H9 (cell line): ENCODE results near the gene TRIM59. TPM values are rescaled to one million over a fixed set of nuclear protein-coding genes. Genes with fewer than 3 reads are reported as not detected.

Source experiments
- DNase-seq: peaks from one replicate; pipeline ENCODE4 v3.0.0-alpha.2; 2017
- H2AFZ ChIP-seq: one replicate; pipeline ENCODE4 v1.6.1; 2013; ENCODE audit warnings: mild to moderate bottlenecking, low read length, control low read depth, moderate library complexity
- H2AK5ac ChIP-seq: 2 replicates; pipeline ENCODE4 v1.6.1; 2013; ENCODE audit warnings: low read length, control low read depth, mixed read lengths; ENCODE audit not compliant: insufficient read length
- H2BK120ac ChIP-seq: one replicate; pipeline ENCODE4 v1.6.1; 2013; ENCODE audit warnings: low read depth, mild to moderate bottlenecking, low read length, control low read depth, inconsistent platforms; ENCODE audit not compliant: poor library complexity, severe bottlenecking
- H2BK12ac ChIP-seq: 2 replicates; pipeline ENCODE4 v1.6.1; 2013; ENCODE audit warnings: low read length, control low read depth, mixed read lengths, low read depth; ENCODE audit not compliant: insufficient read length
- H2BK15ac ChIP-seq: 2 replicates; pipeline ENCODE4 v1.6.1; 2013; ENCODE audit warnings: low read depth, low read length, control low read depth
- H2BK20ac ChIP-seq: one replicate; pipeline ENCODE4 v1.6.1; 2013; ENCODE audit warnings: low read depth, mild to moderate bottlenecking, low read length, control low read depth, inconsistent platforms; ENCODE audit not compliant: poor library complexity, severe bottlenecking
- H2BK5ac ChIP-seq: 2 replicates; pipeline ENCODE4 v1.6.1; 2013; ENCODE audit warnings: low read length, control low read depth, mixed read lengths; ENCODE audit not compliant: insufficient read length
- H3K14ac ChIP-seq: 2 replicates; pipeline ENCODE4 v1.6.1; 2013; ENCODE audit warnings: low read length, control low read depth; ENCODE audit not compliant: insufficient read depth
- H3K18ac ChIP-seq: 2 replicates; pipeline ENCODE4 v1.6.1; 2013; ENCODE audit warnings: low read depth, mild to moderate bottlenecking, mixed read lengths, low read length, control low read depth; ENCODE audit not compliant: insufficient read length
- H3K23ac ChIP-seq: 2 replicates; pipeline ENCODE4 v1.6.1; 2013; ENCODE audit warnings: low read length, control low read depth, mixed read lengths, low read depth; ENCODE audit not compliant: insufficient read length
- H3K23me2 ChIP-seq: 2 replicates; pipeline ENCODE4 v1.6.1; 2013; ENCODE audit warnings: low read depth, mild to moderate bottlenecking, mixed read lengths, low read length, control low read depth; ENCODE audit not compliant: insufficient read length, poor library complexity, severe bottlenecking
- H3K27ac ChIP-seq: 2 replicates; pipeline ENCODE4 v1.5.1; 2013; ENCODE audit warnings: low read length, control low read depth, mixed read lengths, low read depth; ENCODE audit not compliant: insufficient read length
- H3K27me3 ChIP-seq: 2 replicates; pipeline ENCODE4 v1.6.1; 2013; ENCODE audit warnings: low read length, control low read depth, inconsistent platforms; ENCODE audit not compliant: insufficient read depth
- H3K4ac ChIP-seq: 2 replicates; pipeline ENCODE4 v1.6.1; 2013; ENCODE audit warnings: low read depth, mild to moderate bottlenecking, control low read depth, inconsistent platforms, low read length, moderate library complexity
- H3K4me1 ChIP-seq: 2 replicates; pipeline ENCODE4 v1.6.1; 2013; ENCODE audit warnings: low read length, control low read depth, inconsistent platforms; ENCODE audit not compliant: insufficient read depth
- H3K4me2 ChIP-seq: 2 replicates; pipeline ENCODE4 v1.6.1; 2013; ENCODE audit warnings: low read length, control low read depth, mixed read lengths; ENCODE audit not compliant: insufficient read length, insufficient read depth
- H3K56ac ChIP-seq: 2 replicates; pipeline ENCODE4 v1.6.1; 2013; ENCODE audit warnings: low read depth, mild to moderate bottlenecking, mixed read lengths, low read length, control low read depth; ENCODE audit not compliant: insufficient read length
- H3K79me1 ChIP-seq: 2 replicates; pipeline ENCODE4 v1.6.1; 2013; ENCODE audit warnings: low read depth, mild to moderate bottlenecking, moderate library complexity, low read length, control low read depth, inconsistent platforms; ENCODE audit not compliant: insufficient read depth, poor library complexity, severe bottlenecking
- H3K79me2 ChIP-seq: 2 replicates; pipeline ENCODE4 v1.6.1; 2013; ENCODE audit warnings: low read length, control low read depth, inconsistent platforms; ENCODE audit not compliant: insufficient read depth
- H3K9ac ChIP-seq: 2 replicates; pipeline ENCODE4 v1.6.1; 2013; ENCODE audit warnings: low read length, control low read depth, mixed read lengths; ENCODE audit not compliant: insufficient read length; ENCODE audit errors: extremely low read depth
- H3K9me3 ChIP-seq: one replicate; pipeline ENCODE4 v1.6.1; 2013; ENCODE audit warnings: low read depth, low read length, inconsistent platforms; ENCODE audit not compliant: control insufficient read depth
- H3T11ph ChIP-seq: one replicate; pipeline ENCODE4 v1.6.1; 2013; ENCODE audit warnings: mild to moderate bottlenecking, low read length, control low read depth, inconsistent platforms
- H4K20me1 ChIP-seq: one replicate; pipeline ENCODE4 v1.6.1; 2013; ENCODE audit not compliant: control insufficient read depth, insufficient read length, insufficient read depth
- H4K5ac ChIP-seq: 2 replicates; pipeline ENCODE4 v1.6.1; 2013; ENCODE audit warnings: low read depth, mild to moderate bottlenecking, mixed read lengths, low read length, control low read depth; ENCODE audit not compliant: insufficient read length
- H4K8ac ChIP-seq: replicated peaks from 2 replicates; pipeline ENCODE4 v1.6.1; 2013; ENCODE audit warnings: low read length, control low read depth, mixed read lengths, low read depth; ENCODE audit not compliant: insufficient read length
- H4K91ac ChIP-seq: 2 replicates; pipeline ENCODE4 v1.6.1; 2013; ENCODE audit warnings: low read depth, mild to moderate bottlenecking, moderate library complexity, mixed read lengths, low read length, control low read depth; ENCODE audit not compliant: insufficient read length
- H3K27ac Mint-ChIP-seq, 3 experiments: 2 replicates in 2 of 3; 3 replicates in 1 of 3; pipeline ENCODE4 v1.8.0; 2020 to 2021; ENCODE audit warnings: mixed read lengths in 3 of 3, mild to moderate bottlenecking in 1 of 3, moderate library complexity in 1 of 3
- H3K27me3 Mint-ChIP-seq: 2 replicates; pipeline ENCODE4 v1.8.0; 2021; ENCODE audit warnings: low read depth, mild to moderate bottlenecking, moderate library complexity, mixed read lengths
- H3K36me3 Mint-ChIP-seq, 3 experiments: 2 replicates in 2 of 3; 3 replicates in 1 of 3; pipeline ENCODE4 v1.8.0; 2020 to 2021; ENCODE audit warnings: low read depth in 3 of 3, mixed read lengths in 3 of 3; ENCODE audit not compliant: insufficient read depth in 1 of 3
- H3K4me1 Mint-ChIP-seq, 2 experiments: 2 replicates each; pipeline ENCODE4 v1.8.0; 2020; ENCODE audit warnings: mixed read lengths in 2 of 2
- H3K4me3 Mint-ChIP-seq, 2 experiments: 2 replicates in 1 of 2; 3 replicates in 1 of 2; pipeline ENCODE4 v1.8.0; 2020 to 2021; ENCODE audit warnings: mild to moderate bottlenecking in 2 of 2, mixed read lengths in 2 of 2, moderate library complexity in 1 of 2
- H3K9me3 Mint-ChIP-seq, 2 experiments: 2 replicates in 1 of 2; 3 replicates in 1 of 2; pipeline ENCODE4 v1.8.0; 2020; ENCODE audit warnings: mild to moderate bottlenecking in 2 of 2, mixed read lengths in 2 of 2, moderate library complexity in 1 of 2
- WGBS: extraction: QIAGEN DNeasy Blood & Tissue Kit; methylation state at CpG from one replicate; pipeline ENCODE4 v1.1.7; 2013; ENCODE audit warnings: missing lambda C conversion rate, low lambda C conversion rate, mixed read lengths; ENCODE audit not compliant: insufficient read length; ENCODE audit errors: extremely low coverage; 5-methylcytosine and 5-hydroxymethylcytosine counted together
- total RNA-seq: library from RNA; stranded (reverse); gene quantifications from 2 replicates; pipeline ENCODE4 v1.2.1, GENCODE V29; 2021
- TF ChIP-seq, protein P1 (sequence below): fragments of 200-600 bp; sonication (generic); conservative IDR thresholded peaks from 3 replicates; pipeline ENCODE4 v1.8.0; 2021; ENCODE audit warnings: antibody characterized with exemption, mild to moderate bottlenecking

The TRIM59 gene
- total RNA-seq, 1 experiment from 2014 or later = 47.6 TPM

DNA sequence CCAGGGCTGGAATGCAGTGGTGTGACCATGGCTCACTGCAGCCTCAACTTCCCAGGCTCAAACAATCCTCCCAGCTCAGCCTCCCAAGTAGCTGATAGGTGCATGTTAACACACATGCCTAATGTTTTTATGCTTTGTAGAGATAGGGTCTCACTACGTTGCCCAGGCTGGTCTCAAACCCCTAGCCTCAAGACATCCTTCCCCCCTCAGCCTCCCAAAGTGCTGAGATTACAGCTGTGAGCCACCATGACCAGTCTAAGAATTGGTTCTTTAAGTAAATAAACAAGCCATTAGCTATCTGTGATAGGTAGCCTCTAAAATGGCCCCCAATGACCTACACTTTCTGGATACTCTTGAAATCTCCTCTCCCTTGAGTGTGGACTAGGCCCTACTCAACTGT, 3.7 kb downstream of the TRIM59 start:
- TF ChIP-seq, protein P1, sequence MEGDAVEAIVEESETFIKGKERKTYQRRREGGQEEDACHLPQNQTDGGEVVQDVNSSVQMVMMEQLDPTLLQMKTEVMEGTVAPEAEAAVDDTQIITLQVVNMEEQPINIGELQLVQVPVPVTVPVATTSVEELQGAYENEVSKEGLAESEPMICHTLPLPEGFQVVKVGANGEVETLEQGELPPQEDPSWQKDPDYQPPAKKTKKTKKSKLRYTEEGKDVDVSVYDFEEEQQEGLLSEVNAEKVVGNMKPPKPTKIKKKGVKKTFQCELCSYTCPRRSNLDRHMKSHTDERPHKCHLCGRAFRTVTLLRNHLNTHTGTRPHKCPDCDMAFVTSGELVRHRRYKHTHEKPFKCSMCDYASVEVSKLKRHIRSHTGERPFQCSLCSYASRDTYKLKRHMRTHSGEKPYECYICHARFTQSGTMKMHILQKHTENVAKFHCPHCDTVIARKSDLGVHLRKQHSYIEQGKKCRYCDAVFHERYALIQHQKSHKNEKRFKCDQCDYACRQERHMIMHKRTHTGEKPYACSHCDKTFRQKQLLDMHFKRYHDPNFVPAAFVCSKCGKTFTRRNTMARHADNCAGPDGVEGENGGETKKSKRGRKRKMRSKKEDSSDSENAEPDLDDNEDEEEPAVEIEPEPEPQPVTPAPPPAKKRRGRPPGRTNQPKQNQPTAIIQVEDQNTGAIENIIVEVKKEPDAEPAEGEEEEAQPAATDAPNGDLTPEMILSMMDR = no peak
- Histone ChIP-seq H3K18ac (no peak overlapping the region), H4K8ac (no peak overlapping the region), H4K91ac (no peak overlapping the region), H2BK120ac (no peak overlapping the region), H3K79me1 (no peaks in the 10 kb centered on the region), H2AFZ (no peak overlapping the region), H2BK12ac (no peak overlapping the region), H3K27me3 (no peaks in the 10 kb centered on the region), H4K20me1 (no peaks in the 10 kb centered on the region), H3K79me2 (peaks cover 35% of the 10 kb centered on the region; the same call in 1 of the 2 replicates), H3T11ph (no peak overlapping the region), H2BK20ac (no peak overlapping the region), H3K14ac (no peak overlapping the region), H3K9me3 (no peaks in the 10 kb centered on the region), H3K4me1 (no peaks in the 10 kb centered on the region), H3K4me2 (no peak overlapping the region), H3K23ac (no peak overlapping the region), H3K4ac (no peak overlapping the region), H2BK15ac (no peak overlapping the region), H4K5ac (no peak overlapping the region), H2BK5ac (no peak overlapping the region), H3K56ac (no peak overlapping the region), H2AK5ac (no peak overlapping the region), H3K9ac (no peak overlapping the region), H3K27ac (no peak overlapping the region), H3K23me2 (peaks cover 8% of the 10 kb centered on the region)
- H3K27ac Mint-ChIP-seq = peak overlapping the region in 1 of 3 experiments; percentile 65; a peak in 2 of 7 replicates
- no peak for DNase-seq
- peaks cover 20 to 34% of the 10 kb centered on the region in 2 experiments for H3K4me1 Mint-ChIP-seq
- H3K4me3 Mint-ChIP-seq = peak overlapping the region in 1 of 2 experiments; percentile 30; a peak in 1 of 5 replicates
- peaks cover 46 to 69% (median 49%) of the 10 kb centered on the region in 3 experiments for H3K36me3 Mint-ChIP-seq
- H3K9me3 Mint-ChIP-seq = peaks cover 0 to 14% of the 10 kb centered on the region in 2 experiments; a peak in 2 of 5 replicates
- no peaks in the 10 kb centered on the region; the same call in 1 of the 2 replicates for H3K27me3 Mint-ChIP-seq
- no CpG with 5 or more reads among the region's 1 CpG for WGBS
